Measurements from ENCODE around the gene C1QA.

Gene C1QA

GRCh38 chr1:22651941-22652856 lies 15.8 kb downstream of the C1QA start:
- H3K9ac ChIP-seq: peak overlapping the region in 3 of 11 experiments; percentile 37 to 84 (median 59); a peak in 6 of 22 replicates
- H3K9me3 ChIP-seq (replicated peaks in 1 of 11): no peaks in the 10 kb centered on the region
- peak overlapping the region in 3 of 10 experiments; percentile 58 to 75 (median 73); a peak in 4 of 20 replicates for H3K4me3 ChIP-seq
- peaks cover 15 to 81% (median 21%) of the 10 kb centered on the region in 10 experiments for H3K4me1 ChIP-seq
- peaks cover 0 to 45% (median 0%) of the 10 kb centered on the region in 11 experiments; a peak in 5 of 22 replicates for H4K20me1 ChIP-seq
- H3K27me3 ChIP-seq: no peaks in the 10 kb centered on the region
- peak overlapping the region in 7 of 11 experiments; percentile 3 to 77 (median 38); a peak in 10 of 22 replicates for H3K27ac ChIP-seq
- peak overlapping the region; percentile 23 to 98 (median 51); a peak in 19 of 22 replicates for H3K4me2 ChIP-seq
- no peak for TF ChIP-seq Cebpa-rat (IDR thresholded peaks at IDR 0.05)
- H3K36me3 ChIP-seq: peaks cover 0 to 57% (median 0%) of the 10 kb centered on the region in 11 experiments; a peak in 6 of 22 replicates

GRCh38 chr1:22652881-22653316 lies 16.5 kb downstream of the C1QA start, which contains the start of gene C1QB:
TSS of gene C1QB (plus strand) at chr1:22653236. CDS start at chr1:22659463, 6,227 bp downstream.
- no peaks in the 10 kb centered on the region for H3K9me3 ChIP-seq (replicated peaks in 1 of 11)
- H3K36me3 ChIP-seq: peaks cover 0 to 58% (median 0%) of the 10 kb centered on the region in 11 experiments; a peak in 4 of 22 replicates
- H3K9ac ChIP-seq: peak within 1 kb of the TSS in 3 of 11 experiments; percentile 37 to 84 (median 81); a peak in 7 of 22 replicates
- no peaks in the 10 kb centered on the region for H3K27me3 ChIP-seq
- H3K27ac ChIP-seq: peak within 1 kb of the TSS in 7 of 11 experiments; percentile 3 to 81 (median 38); a peak in 10 of 22 replicates
- H4K20me1 ChIP-seq: peaks cover 0 to 47% (median 0%) of the 10 kb centered on the region in 11 experiments; a peak in 6 of 22 replicates
- peak within 1 kb of the TSS in 3 of 10 experiments; percentile 58 to 75 (median 73); a peak in 6 of 20 replicates for H3K4me3 ChIP-seq
- H3K4me1 ChIP-seq: peaks cover 15 to 83% (median 21%) of the 10 kb centered on the region in 10 experiments
- TF ChIP-seq Cebpa-rat (IDR thresholded peaks at IDR 0.05): no peak
- H3K4me2 ChIP-seq: peak within 1 kb of the TSS; percentile 23 to 98 (median 51); a peak in 19 of 22 replicates

GRCh38 chr1:22654692-22655091 lies 18.3 kb downstream of the C1QA start:
- peak overlapping the region in 2 of 11 experiments; percentile 81 to 84; a peak in 5 of 22 replicates for H3K9ac ChIP-seq
- no peaks in the 10 kb centered on the region for H3K27me3 ChIP-seq
- H3K27ac ChIP-seq: peak overlapping the region in 2 of 11 experiments; percentile 77 to 81; a peak in 3 of 22 replicates
- H3K4me3 ChIP-seq: peak overlapping the region in 3 of 10 experiments; percentile 58 to 75 (median 73); a peak in 6 of 20 replicates
- no peak for TF ChIP-seq Cebpa-rat (IDR thresholded peaks at IDR 0.05)
- no peaks in the 10 kb centered on the region for H3K9me3 ChIP-seq (replicated peaks in 1 of 11)
- H3K4me1 ChIP-seq: peaks cover 14 to 83% (median 17%) of the 10 kb centered on the region in 10 experiments
- H3K4me2 ChIP-seq: peak overlapping the region in 3 of 11 experiments; percentile 86 to 98 (median 89); a peak in 6 of 22 replicates
- H4K20me1 ChIP-seq: peaks cover 0 to 55% (median 0%) of the 10 kb centered on the region in 11 experiments; a peak in 6 of 22 replicates
- peaks cover 0 to 58% (median 0%) of the 10 kb centered on the region in 11 experiments; a peak in 5 of 22 replicates for H3K36me3 ChIP-seq

GRCh38 chr1:22658385-22659163 lies 22.1 kb downstream of the C1QA start:
- H3K27me3 ChIP-seq: no peaks in the 10 kb centered on the region
- TF ChIP-seq Cebpa-rat (IDR thresholded peaks at IDR 0.05): no peak
- peaks cover 0 to 65% (median 0%) of the 10 kb centered on the region in 10 experiments; a peak in 7 of 20 replicates for H3K4me1 ChIP-seq
- no peak overlapping the region for H3K27ac ChIP-seq
- peaks cover 0 to 93% (median 0%) of the 10 kb centered on the region in 11 experiments; a peak in 7 of 22 replicates for H4K20me1 ChIP-seq
- H3K9me3 ChIP-seq (replicated peaks in 1 of 11): no peaks in the 10 kb centered on the region
- H3K4me2 ChIP-seq: peak overlapping the region in 2 of 11 experiments; percentile 89 to 98; a peak in 5 of 22 replicates
- H3K4me3 ChIP-seq: peak overlapping the region in 2 of 10 experiments; percentile 73 to 75; a peak in 4 of 20 replicates
- peak overlapping the region in 1 of 11 experiments; percentile 81; a peak in 1 of 22 replicates for H3K9ac ChIP-seq
- H3K36me3 ChIP-seq: peaks cover 0 to 85% (median 0%) of the 10 kb centered on the region in 11 experiments; a peak in 6 of 22 replicates

GRCh38 chr1:22660716-22661241 lies 24.4 kb downstream of the C1QA start:
- Histone ChIP-seq H3K27ac (no peak overlapping the region), H3K9me3 (replicated peaks in 1 of 11) (no peaks in the 10 kb centered on the region), H3K4me1 (peaks cover 0 to 52% (median 0%) of the 10 kb centered on the region in 10 experiments; a peak in 5 of 20 replicates), H3K9ac (peak overlapping the region in 1 of 11 experiments; percentile 53; a peak in 1 of 22 replicates), H3K4me2 (no peak overlapping the region; a peak in 1 of 22 replicates), H3K4me3 (no peak overlapping the region), H3K27me3 (no peaks in the 10 kb centered on the region), H4K20me1 (peaks cover 0 to 81% (median 0%) of the 10 kb centered on the region in 11 experiments; a peak in 7 of 22 replicates), H3K36me3 (peaks cover 0 to 68% (median 0%) of the 10 kb centered on the region in 11 experiments; a peak in 6 of 22 replicates)
- TF ChIP-seq Cebpa-rat (IDR thresholded peaks at IDR 0.05): no peak

GRCh38 chr1:22661880-22662279 lies 25.5 kb downstream of the C1QA start:
- peaks cover 0 to 41% (median 0%) of the 10 kb centered on the region in 10 experiments; a peak in 4 of 20 replicates for H3K4me1 ChIP-seq
- H3K27me3 ChIP-seq: no peaks in the 10 kb centered on the region
- H4K20me1 ChIP-seq: peaks cover 0 to 70% (median 0%) of the 10 kb centered on the region in 11 experiments; a peak in 7 of 22 replicates
- peaks cover 0 to 57% (median 0%) of the 10 kb centered on the region in 11 experiments; a peak in 6 of 22 replicates for H3K36me3 ChIP-seq
- no peaks in the 10 kb centered on the region for H3K9me3 ChIP-seq (replicated peaks in 1 of 11)
- H3K4me3 ChIP-seq: no peak overlapping the region
- no peak overlapping the region for H3K9ac ChIP-seq
- H3K4me2 ChIP-seq: no peak overlapping the region
- TF ChIP-seq Cebpa-rat (IDR thresholded peaks at IDR 0.05): no peak
- no peak overlapping the region for H3K27ac ChIP-seq

GRCh38 chr1:22662318-22662717 lies 25.9 kb downstream of the C1QA start:
- H3K4me2 ChIP-seq: no peak overlapping the region
- peaks cover 0 to 37% (median 0%) of the 10 kb centered on the region in 10 experiments; a peak in 4 of 20 replicates for H3K4me1 ChIP-seq
- H3K9ac ChIP-seq: no peak overlapping the region
- no peaks in the 10 kb centered on the region for H3K27me3 ChIP-seq
- H3K36me3 ChIP-seq: peaks cover 0 to 52% (median 0%) of the 10 kb centered on the region in 11 experiments; a peak in 6 of 22 replicates
- no peak for TF ChIP-seq Cebpa-rat (IDR thresholded peaks at IDR 0.05)
- H3K9me3 ChIP-seq (replicated peaks in 1 of 11): no peaks in the 10 kb centered on the region
- H3K4me3 ChIP-seq: no peak overlapping the region
- no peak overlapping the region for H3K27ac ChIP-seq
- peaks cover 0 to 65% (median 0%) of the 10 kb centered on the region in 11 experiments; a peak in 7 of 22 replicates for H4K20me1 ChIP-seq
